IPS DF 19.7 (cell line): Measurements from ENCODE around the gene GPRIN2.
"Not testable (repeated sequence)": the region's sequence is repeated elsewhere in the genome, so short reads cannot be mapped to it uniquely, and the experiment has no call there.

Experiments
- DNase-seq: peaks from one replicate; pipeline ENCODE4 v3.0.0-alpha.2; 2013; ENCODE audit warnings: low read depth, low spot score

GPRIN2 gene

GRCh38 chr10:46520941-46521340 is 35.5 kb downstream of the GPRIN2 start:
- DNase-seq = no peak

GRCh38 chr10:46520381-46520780 is 36.1 kb downstream of the GPRIN2 start:
- DNase-seq = no peak

- no peak for DNase-seq
Measured at GRCh38 chr10:46518028-46518725, 38.3 kb downstream of the GPRIN2 start.

GRCh38 chr10:46517541-46517940 is 38.9 kb downstream of the GPRIN2 start:
- no peak for DNase-seq

- DNase-seq = no peak
Measured at GRCh38 chr10:46516660-46517416, 39.6 kb downstream of the GPRIN2 start.

GRCh38 chr10:46515793-46516192 is 40.7 kb downstream of the GPRIN2 start:
- no peak for DNase-seq

- no peak for DNase-seq
Measured at GRCh38 chr10:46515366-46515765, 41.1 kb downstream of the GPRIN2 start.

GRCh38 chr10:46514899-46515298 is 41.6 kb downstream of the GPRIN2 start:
- DNase-seq = no peak

GRCh38 chr10:46514431-46514861 is 42.0 kb downstream of the GPRIN2 start:
- DNase-seq = no peak

GRCh38 chr10:46513333-46513732 is 43.1 kb downstream of the GPRIN2 start:
- DNase-seq = not testable (repeated sequence)

- DNase-seq = not testable (repeated sequence)
Measured at GRCh38 chr10:46512725-46513124, 43.7 kb downstream of the GPRIN2 start.

- DNase-seq = not testable (repeated sequence)
Measured at GRCh38 chr10:46512002-46512401, 44.5 kb downstream of the GPRIN2 start.
